Bronchial epithelial cell (primary cell): ENCODE measurements around the gene ALOX12B. TPM values are rescaled to one million over a fixed set of nuclear protein-coding genes. Genes with fewer than 3 reads are reported as not detected.

Source experiments
- DNase-seq: peaks from one replicate; pipeline ENCODE4 v3.0.0-alpha.2; 2010; ENCODE audit warnings: low read depth
- FAIRE-seq: peaks from 2 replicates; lab custom pipeline; 2011; peaks lifted over from hg19 to GRCh38; lab: Jason Lieb, UNC
- H3K27me3 ChIP-seq: 2 replicates; pipeline ENCODE4 v1.5.1; 2011; ENCODE audit warnings: low read length; ENCODE audit not compliant: control insufficient read depth, insufficient read depth
- H3K36me3 ChIP-seq: 2 replicates; pipeline ENCODE4 v1.5.1; 2011; ENCODE audit warnings: low read length; ENCODE audit not compliant: control insufficient read depth, insufficient read depth
- H3K4me3 ChIP-seq: 2 replicates; pipeline ENCODE4 v1.5.1; 2011; ENCODE audit warnings: mild to moderate bottlenecking, low read depth, low read length, control low read depth
- total RNA-seq: library from RNA; depleted of rRNA; stranded (reverse); fragments of >200 nt; gene quantifications from 2 replicates; pipeline ENCODE4 v1.2.1, GENCODE V29; 2014
- TF ChIP-seq, protein P1 (sequence below): IDR thresholded peaks from 2 replicates; pipeline ENCODE4 v1.5.1; 2011; ENCODE audit warnings: mild to moderate bottlenecking, moderate library complexity, low read length, control low read depth, inconsistent platforms; ENCODE audit not compliant: insufficient read depth, severe bottlenecking

The ALOX12B gene
- total RNA-seq, 1 donor from 2014 or later: 0.26 TPM

GRCh38 chr17:8067806-8068205 lies 19.7 kb downstream of the ALOX12B start:
- FAIRE-seq (peak; percentile 64), DNase-seq (no peak)
- Histone ChIP-seq H3K4me3 (no peak overlapping the region), H3K36me3 (no peaks in the 10 kb centered on the region), H3K27me3 (peaks cover 13% of the 10 kb centered on the region)
- TF ChIP-seq, protein P1, sequence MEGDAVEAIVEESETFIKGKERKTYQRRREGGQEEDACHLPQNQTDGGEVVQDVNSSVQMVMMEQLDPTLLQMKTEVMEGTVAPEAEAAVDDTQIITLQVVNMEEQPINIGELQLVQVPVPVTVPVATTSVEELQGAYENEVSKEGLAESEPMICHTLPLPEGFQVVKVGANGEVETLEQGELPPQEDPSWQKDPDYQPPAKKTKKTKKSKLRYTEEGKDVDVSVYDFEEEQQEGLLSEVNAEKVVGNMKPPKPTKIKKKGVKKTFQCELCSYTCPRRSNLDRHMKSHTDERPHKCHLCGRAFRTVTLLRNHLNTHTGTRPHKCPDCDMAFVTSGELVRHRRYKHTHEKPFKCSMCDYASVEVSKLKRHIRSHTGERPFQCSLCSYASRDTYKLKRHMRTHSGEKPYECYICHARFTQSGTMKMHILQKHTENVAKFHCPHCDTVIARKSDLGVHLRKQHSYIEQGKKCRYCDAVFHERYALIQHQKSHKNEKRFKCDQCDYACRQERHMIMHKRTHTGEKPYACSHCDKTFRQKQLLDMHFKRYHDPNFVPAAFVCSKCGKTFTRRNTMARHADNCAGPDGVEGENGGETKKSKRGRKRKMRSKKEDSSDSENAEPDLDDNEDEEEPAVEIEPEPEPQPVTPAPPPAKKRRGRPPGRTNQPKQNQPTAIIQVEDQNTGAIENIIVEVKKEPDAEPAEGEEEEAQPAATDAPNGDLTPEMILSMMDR: no peak

DNA sequence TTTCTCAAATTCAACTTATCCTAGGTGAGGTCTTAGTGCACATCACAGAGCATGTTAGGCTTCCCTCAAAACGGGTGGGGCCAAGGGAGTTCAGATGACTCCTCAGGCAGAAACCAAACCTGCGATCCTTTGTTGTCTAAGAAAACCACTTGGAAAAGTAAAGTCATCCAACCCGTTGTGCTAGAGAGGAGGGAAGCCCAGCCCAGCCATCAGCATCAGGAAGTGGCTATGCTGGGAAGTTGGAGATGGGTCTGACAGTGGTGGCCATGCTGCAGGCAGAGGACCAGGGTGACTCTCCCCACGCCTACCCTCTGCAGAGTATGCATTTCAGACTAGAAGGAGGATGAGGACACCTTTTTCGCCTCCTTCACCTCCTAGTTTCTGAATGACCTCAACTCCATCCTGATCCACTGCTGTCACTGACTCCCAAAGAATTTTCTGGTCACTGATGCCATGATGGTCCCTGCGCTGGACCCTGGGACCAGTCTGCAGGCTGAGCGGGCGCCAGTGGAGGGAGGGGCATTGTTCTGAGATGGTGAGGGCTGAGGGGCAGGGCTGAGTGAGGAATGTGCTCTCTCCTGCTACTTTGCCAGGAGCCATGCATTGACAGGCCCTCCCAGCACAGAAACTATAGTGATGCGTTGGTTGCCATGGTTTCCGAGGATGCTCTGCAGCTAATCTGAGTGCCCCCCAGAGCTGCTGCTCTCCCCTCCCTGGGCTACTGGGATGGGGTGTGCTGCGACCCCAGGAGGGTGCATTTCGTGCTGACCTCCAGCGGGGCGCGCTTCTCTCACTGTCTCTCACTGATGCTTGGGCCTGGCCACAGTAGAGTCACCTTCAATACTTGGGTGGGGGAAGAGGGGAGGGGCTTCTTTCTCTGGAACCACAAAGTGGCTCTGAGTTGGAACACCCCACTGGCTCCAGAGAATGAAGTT lies 20.4 kb downstream of the ALOX12B start:
- TF ChIP-seq, protein P1: no peak
- FAIRE-seq (no peak), DNase-seq (peak; percentile 56)
- peaks cover 10% of the 10 kb centered on the region for H3K27me3 ChIP-seq
- H3K4me3 ChIP-seq: no peak overlapping the region
- H3K36me3 ChIP-seq: no peaks in the 10 kb centered on the region

DNA sequence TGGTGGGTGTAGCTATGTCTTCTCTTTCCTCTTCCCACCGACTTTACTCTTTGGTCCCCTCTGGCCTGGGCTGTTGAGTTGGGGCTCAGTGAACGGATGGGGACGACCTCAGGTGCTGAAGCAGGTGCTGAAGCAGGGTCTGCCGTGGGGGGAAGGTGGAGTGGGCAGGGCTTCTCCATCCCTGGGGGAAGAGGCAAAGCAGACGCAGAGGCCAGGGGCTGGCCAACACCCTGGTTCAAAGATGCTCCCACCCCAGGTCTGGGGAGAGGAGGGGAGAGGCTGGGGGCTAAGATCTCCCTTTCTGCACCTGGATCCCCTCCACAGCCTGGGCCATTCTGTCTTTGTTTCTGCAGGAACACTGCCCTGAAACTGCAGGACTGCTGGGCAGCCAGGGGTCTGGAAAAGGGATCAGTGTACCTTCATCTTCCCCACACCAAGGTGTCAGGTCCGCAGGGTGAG lies 22.9 kb downstream of the ALOX12B start:
- TF ChIP-seq, protein P1: no peak
- H3K36me3 ChIP-seq: no peaks in the 10 kb centered on the region
- peaks cover 10% of the 10 kb centered on the region for H3K27me3 ChIP-seq
- no peak for DNase-seq
- H3K4me3 ChIP-seq: no peak overlapping the region
- FAIRE-seq: no peak

- no peak for FAIRE-seq
- Histone ChIP-seq H3K4me3 (no peak overlapping the region), H3K36me3 (no peaks in the 10 kb centered on the region), H3K27me3 (peaks cover 10% of the 10 kb centered on the region)
- TF ChIP-seq, protein P1: no peak
- DNase-seq: no peak
Observed at GRCh38 chr17:8063761-8064534, 23.6 kb downstream of the ALOX12B start.

DNA sequence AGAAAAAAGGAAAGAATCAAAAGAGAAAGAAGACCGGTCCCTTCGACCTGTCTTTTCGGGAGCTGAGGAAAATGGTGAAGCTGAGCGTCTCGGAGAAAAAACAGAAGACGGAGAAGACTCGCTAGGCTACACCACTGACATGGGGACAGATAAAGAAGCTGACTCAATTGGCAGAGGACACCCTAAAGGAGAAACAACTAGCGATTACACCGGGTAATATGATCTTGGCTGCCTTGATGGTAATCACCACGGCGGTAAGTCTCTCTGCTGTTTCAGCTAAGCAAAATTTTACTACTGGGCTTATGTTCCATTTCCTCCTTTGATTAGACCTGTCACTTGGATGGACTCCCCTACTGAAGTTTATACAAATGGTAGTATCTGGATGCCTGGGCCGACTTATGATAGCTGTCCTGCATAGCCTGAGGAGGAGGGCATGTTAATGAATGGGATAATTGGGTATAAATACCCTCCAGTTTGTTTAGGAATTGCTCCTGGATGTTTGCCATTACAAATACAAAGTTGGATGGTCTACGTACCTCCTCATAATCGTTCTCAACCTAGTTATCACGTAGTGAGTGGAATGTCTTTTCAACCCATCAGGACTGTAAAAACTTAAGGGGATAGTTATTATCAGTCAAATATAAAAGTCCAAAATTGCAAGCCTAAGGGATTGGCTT lies 24.6 kb downstream of the ALOX12B start:
- TF ChIP-seq, protein P1: no peak
- no peak for DNase-seq
- no peaks in the 10 kb centered on the region for H3K36me3 ChIP-seq
- FAIRE-seq: no peak
- H3K27me3 ChIP-seq: peaks cover 10% of the 10 kb centered on the region
- no peak overlapping the region for H3K4me3 ChIP-seq
